Ammon's horn (tissue), 1 donor: Measurements from ENCODE around the gene CANT1.
"Not testable (repeated sequence)": the region's sequence is repeated elsewhere in the genome, so short reads cannot be mapped to it uniquely, and the experiment has no call there.

ENCODE experiments used
- DNase-seq: peaks from one replicate; pipeline ENCODE4 v3.0.0-alpha.2; 2016; ENCODE audit warnings: low spot score

The CANT1 gene

GRCh38 chr17:78976907-78977680 is 32.5 kb downstream of the CANT1 start:
- no peak for DNase-seq

GRCh38 chr17:78974635-78975591 is 34.7 kb downstream of the CANT1 start:
- peak; percentile 53 for DNase-seq

- no peak for DNase-seq
Measured at GRCh38 chr17:78973792-78974520, 35.6 kb downstream of the CANT1 start.

GRCh38 chr17:78973196-78973595 is 36.4 kb downstream of the CANT1 start:
- DNase-seq: no peak

- no peak for DNase-seq
Measured at GRCh38 chr17:78972507-78973105, 37.0 kb downstream of the CANT1 start.

GRCh38 chr17:78971756-78972506 is 37.6 kb downstream of the CANT1 start:
- DNase-seq: no peak

- peak; percentile 86 for DNase-seq
Measured at GRCh38 chr17:78970834-78971755, 38.5 kb downstream of the CANT1 start.

GRCh38 chr17:78969865-78970264 is 39.7 kb downstream of the CANT1 start:
- DNase-seq: no peak

GRCh38 chr17:78967782-78968362 is 41.7 kb downstream of the CANT1 start:
- no peak for DNase-seq

GRCh38 chr17:78966910-78967600 is 42.5 kb downstream of the CANT1 start:
- no peak for DNase-seq

GRCh38 chr17:78966123-78966813 is 43.3 kb downstream of the CANT1 start:
- DNase-seq: no peak

GRCh38 chr17:78965491-78965924 is 44.1 kb downstream of the CANT1 start:
- no peak for DNase-seq

- no peak for DNase-seq
Measured at GRCh38 chr17:78963378-78963777, 46.2 kb downstream of the CANT1 start.

GRCh38 chr17:78962984-78963348 is 46.6 kb downstream of the CANT1 start:
- DNase-seq: not testable (repeated sequence)

GRCh38 chr17:78962345-78962983 is 47.1 kb downstream of the CANT1 start:
- no peak for DNase-seq

- no peak for DNase-seq
Measured at GRCh38 chr17:78961571-78961970, 48.0 kb downstream of the CANT1 start.

- DNase-seq: no peak
Measured at GRCh38 chr17:78960928-78961327, 48.6 kb downstream of the CANT1 start.

GRCh38 chr17:78959803-78960202 is 49.8 kb downstream of the CANT1 start:
- no peak for DNase-seq
